Spinal cord (tissue), 10 donors: ENCODE results near the gene CHD2. TPM values are rescaled to one million over a fixed set of nuclear protein-coding genes. Genes with fewer than 3 reads are reported as not detected.

Source experiments
- DNase-seq, 6 donors: peaks; one replicate each; pipeline versions ENCODE4 v3.0.0 to v3.0.0-alpha.2; 2013 to 2015; ENCODE audit warnings: low spot score in 6 of 6, low read depth in 4 of 6
- H3K27ac ChIP-seq: one replicate; pipeline ENCODE4 v1.5.1; 2013; ENCODE audit warnings: low read depth, low read length, control low read depth
- H3K27me3 ChIP-seq: one replicate; pipeline ENCODE4 v1.6.1; 2013; ENCODE audit warnings: low read length; ENCODE audit not compliant: control insufficient read depth, insufficient read depth
- H3K36me3 ChIP-seq: one replicate; pipeline ENCODE4 v1.6.1; 2013; ENCODE audit warnings: low read length; ENCODE audit not compliant: control insufficient read depth, insufficient read depth
- H3K4me1 ChIP-seq: one replicate; pipeline ENCODE4 v1.6.1; 2013; ENCODE audit warnings: low read length; ENCODE audit not compliant: control insufficient read depth, insufficient read depth
- H3K4me3 ChIP-seq: one replicate; pipeline ENCODE4 v1.5.1; 2013; ENCODE audit warnings: low read depth, low read length, control low read depth
- H3K9me3 ChIP-seq: one replicate; pipeline ENCODE4 v1.6.1; 2013; ENCODE audit warnings: low read length; ENCODE audit not compliant: control insufficient read depth, insufficient read depth
- WGBS: methylation state at CpG from one replicate; pipeline ENCODE4 v1.1.5; 2013; ENCODE audit warnings: missing lambda C conversion rate; ENCODE audit not compliant: insufficient coverage; 5-methylcytosine and 5-hydroxymethylcytosine counted together
- polyA plus RNA-seq, 2 donors: library from polyadenylated mRNA; unstranded; fragments of 120-200 nt; gene quantifications; one replicate each; pipeline ENCODE4 v1.2.1, GENCODE V29; 2013; ENCODE audit not compliant: insufficient read length in 2 of 2
- total RNA-seq, 2 donors: library from RNA; depleted of rRNA in 1 of 2; stranded (reverse); fragments of 120-200 nt in 1 of 2; fragments of >200 nt in 1 of 2; gene quantifications; one replicate each; pipeline versions ENCODE4 v1.2.3 to v1.2.4, GENCODE V29; 2013 to 2014
- donor health status: healthy.

CHD2 gene
- total and polyA plus RNA-seq, 4 donors = 102 to 174 (median 105) TPM

GRCh38 chr15:92884436-92885223 lies 15.5 kb upstream of the CHD2 start:
- Histone ChIP-seq H3K4me3 (peak overlapping the region; percentile 75), H3K4me1 (peaks cover 10% of the 10 kb centered on the region), H3K27ac (peak overlapping the region; percentile 91), H3K27me3 (no peaks in the 10 kb centered on the region), H3K36me3 (peaks cover 3% of the 10 kb centered on the region), H3K9me3 (no peaks in the 10 kb centered on the region)
- peak in 2 of 6 donors; percentile 65 to 75 for DNase-seq
- WGBS = no CpG with 5 or more reads among the region's 6 CpGs

- no peaks in the 10 kb centered on the region for H3K9me3 ChIP-seq
- DNase-seq = peak in 2 of 6 donors; percentile 52 to 66
- H3K4me1 ChIP-seq = peaks cover 8% of the 10 kb centered on the region
- H3K27ac ChIP-seq = peak overlapping the region; percentile 91
- no peaks in the 10 kb centered on the region for H3K27me3 ChIP-seq
- H3K4me3 ChIP-seq = peak overlapping the region; percentile 75
- H3K36me3 ChIP-seq = peaks cover 8% of the 10 kb centered on the region
- WGBS = no CpG with 5 or more reads among the region's 3 CpGs
Measured at GRCh38 chr15:92885224-92886041, 14.7 kb upstream of the CHD2 start.

DNA sequence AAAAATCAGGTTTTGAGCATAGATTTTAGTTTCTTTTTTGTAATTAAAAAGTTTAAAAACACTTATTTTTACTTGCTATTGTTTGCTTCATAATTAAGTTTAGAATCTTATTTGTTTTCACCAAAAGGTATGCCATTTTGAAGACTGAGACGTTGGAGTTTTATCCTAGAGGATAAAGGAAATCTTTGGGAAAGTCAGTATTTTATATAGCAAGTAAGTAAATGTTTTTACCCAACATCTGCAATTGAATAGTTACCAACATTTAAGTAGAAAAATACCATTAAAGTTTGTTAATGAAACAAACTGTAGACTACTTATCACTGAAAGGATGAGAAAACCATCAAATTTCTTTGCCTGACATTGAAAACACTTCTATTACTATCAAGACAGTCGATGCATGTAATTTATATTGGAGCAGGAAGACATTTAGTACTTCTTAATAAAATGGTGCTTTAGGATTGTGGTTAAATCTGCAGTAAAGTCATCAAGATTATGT lies 14.0 kb upstream of the CHD2 start:
- DNase-seq = peak in 2 of 6 donors; percentile 57 to 60
- Histone ChIP-seq H3K27me3 (no peaks in the 10 kb centered on the region), H3K36me3 (peaks cover 11% of the 10 kb centered on the region), H3K4me3 (peak overlapping the region; percentile 75), H3K9me3 (no peaks in the 10 kb centered on the region), H3K27ac (peak overlapping the region; percentile 91), H3K4me1 (peaks cover 6% of the 10 kb centered on the region)
- no CpG with 5 or more reads among the region's 2 CpGs for WGBS

DNA sequence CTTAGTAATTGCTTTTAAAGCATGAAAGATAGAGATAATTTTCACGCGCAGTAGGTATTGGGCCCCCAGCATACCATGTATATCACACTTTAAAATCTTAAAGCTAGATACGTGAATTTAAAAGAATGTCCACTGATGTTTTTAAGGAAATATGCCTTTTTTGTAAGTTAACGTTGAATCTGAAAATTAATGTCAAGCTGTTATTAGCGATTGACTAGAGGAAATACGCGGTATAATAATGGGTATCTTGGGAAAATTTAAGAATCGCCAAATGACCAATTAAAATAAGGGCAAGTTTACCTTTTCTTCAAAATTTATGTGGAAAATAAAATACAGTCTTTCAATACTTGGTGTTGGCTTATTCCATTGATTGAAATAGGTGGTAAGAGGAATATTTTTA lies 13.3 kb upstream of the CHD2 start:
- H3K27ac ChIP-seq = peak overlapping the region; percentile 91
- peaks cover 6% of the 10 kb centered on the region for H3K4me1 ChIP-seq
- no CpG with 5 or more reads among the region's 8 CpGs for WGBS

GRCh38 chr15:92887869-92888268 lies 12.3 kb upstream of the CHD2 start:
- no CpG with 5 or more reads among the region's 3 CpGs for WGBS
- H3K36me3 ChIP-seq = peaks cover 14% of the 10 kb centered on the region
- no peak for DNase-seq
- peaks cover 3% of the 10 kb centered on the region for H3K4me1 ChIP-seq
- H3K27ac ChIP-seq = peak overlapping the region; percentile 91
- H3K4me3 ChIP-seq = peak overlapping the region; percentile 14
- no peaks in the 10 kb centered on the region for H3K27me3 ChIP-seq
- no peaks in the 10 kb centered on the region for H3K9me3 ChIP-seq

More for the DNA sequence above, 13.3 kb upstream of the CHD2 start:
- H3K4me3 ChIP-seq = peak overlapping the region; percentile 14
- peaks cover 11% of the 10 kb centered on the region for H3K36me3 ChIP-seq
- H3K27me3 ChIP-seq = no peaks in the 10 kb centered on the region
- peak in 2 of 6 donors; percentile 21 to 42 for DNase-seq
- H3K9me3 ChIP-seq = no peaks in the 10 kb centered on the region

GRCh38 chr15:92889390-92890107 lies 10.6 kb upstream of the CHD2 start:
- DNase-seq = peak in 1 of 6 donors; percentile 4
- no CpG with 5 or more reads among the region's 5 CpGs for WGBS
- Histone ChIP-seq H3K36me3 (peaks cover 24% of the 10 kb centered on the region), H3K27ac (no peak overlapping the region), H3K4me3 (no peak overlapping the region), H3K4me1 (peaks cover 4% of the 10 kb centered on the region), H3K9me3 (no peaks in the 10 kb centered on the region), H3K27me3 (no peaks in the 10 kb centered on the region)

- Histone ChIP-seq H3K4me3 (no peak overlapping the region), H3K27me3 (no peaks in the 10 kb centered on the region), H3K36me3 (peaks cover 28% of the 10 kb centered on the region), H3K27ac (peak overlapping the region; percentile 7), H3K9me3 (no peaks in the 10 kb centered on the region), H3K4me1 (peaks cover 7% of the 10 kb centered on the region)
- no CpG with 5 or more reads among the region's 3 CpGs for WGBS
- DNase-seq = no peak
Measured at GRCh38 chr15:92891533-92892200, 8.5 kb upstream of the CHD2 start.

DNA sequence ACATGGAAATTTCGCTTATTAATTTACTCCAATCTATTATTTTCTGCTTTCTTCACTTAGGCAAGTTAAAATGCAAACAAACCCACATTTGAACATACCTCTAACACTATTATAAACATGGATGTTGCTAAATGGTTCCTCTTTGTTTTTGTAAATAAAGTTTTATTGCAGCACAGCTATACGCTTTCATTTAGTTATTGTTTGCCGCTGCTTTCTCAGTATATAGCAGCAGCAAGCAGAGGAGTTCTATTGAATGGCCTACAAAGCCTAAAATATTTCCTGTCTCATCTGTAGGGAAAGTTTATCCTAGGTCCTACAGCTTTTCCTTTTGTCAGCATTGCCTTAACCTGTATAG lies 7.9 kb upstream of the CHD2 start:
- DNase-seq = no peak
- whole genome bisulfite sequencing = no CpG with 5 or more reads among the region's 3 CpGs
- Histone ChIP-seq H3K4me3 (no peak overlapping the region), H3K4me1 (peaks cover 7% of the 10 kb centered on the region), H3K9me3 (no peaks in the 10 kb centered on the region), H3K36me3 (peaks cover 28% of the 10 kb centered on the region), H3K27ac (peak overlapping the region; percentile 16), H3K27me3 (no peaks in the 10 kb centered on the region)

- Histone ChIP-seq H3K4me1 (peaks cover 7% of the 10 kb centered on the region), H3K27me3 (no peaks in the 10 kb centered on the region), H3K4me3 (no peak overlapping the region), H3K27ac (no peak overlapping the region), H3K36me3 (peaks cover 28% of the 10 kb centered on the region), H3K9me3 (no peaks in the 10 kb centered on the region)
- DNase-seq = no peak
- WGBS = no CpG with 5 or more reads among the region's 2 CpGs
Measured at GRCh38 chr15:92893200-92893599, 6.9 kb upstream of the CHD2 start.
